Limb (tissue), 2 donors: Measurements from ENCODE around the gene CACNA1B.
"Not testable (repeated sequence)": the region's sequence is repeated elsewhere in the genome, so short reads cannot be mapped to it uniquely, and the experiment has no call there.

Source experiments
- DNase-seq, 2 donors: peaks; one replicate each; pipeline ENCODE4 v3.0.0-alpha.2; 2016; ENCODE audit errors: extremely low spot score in 2 of 2

The CACNA1B gene

DNA sequence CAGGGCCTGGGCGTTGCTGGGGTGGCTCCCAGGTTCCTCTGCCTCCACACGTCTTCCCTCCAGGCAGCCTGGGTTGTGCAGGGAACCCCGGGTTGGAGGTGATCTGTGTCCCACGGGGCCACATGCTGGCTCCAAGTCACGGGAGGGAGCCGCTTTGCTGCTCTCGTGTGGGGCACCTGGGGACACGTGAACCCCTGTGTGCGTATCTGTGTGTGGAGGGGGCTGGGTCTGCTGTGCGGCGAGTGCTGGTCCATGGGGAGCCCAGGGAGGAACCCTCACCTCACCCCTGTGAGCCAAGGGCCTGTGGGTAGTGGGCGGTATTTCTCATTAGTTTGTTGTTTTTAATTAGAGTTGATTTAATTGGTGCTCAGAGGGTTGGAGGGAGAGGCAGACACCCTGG lies 7.5 kb downstream of the CACNA1B start:
- not testable (repeated sequence) for DNase-seq

DNA sequence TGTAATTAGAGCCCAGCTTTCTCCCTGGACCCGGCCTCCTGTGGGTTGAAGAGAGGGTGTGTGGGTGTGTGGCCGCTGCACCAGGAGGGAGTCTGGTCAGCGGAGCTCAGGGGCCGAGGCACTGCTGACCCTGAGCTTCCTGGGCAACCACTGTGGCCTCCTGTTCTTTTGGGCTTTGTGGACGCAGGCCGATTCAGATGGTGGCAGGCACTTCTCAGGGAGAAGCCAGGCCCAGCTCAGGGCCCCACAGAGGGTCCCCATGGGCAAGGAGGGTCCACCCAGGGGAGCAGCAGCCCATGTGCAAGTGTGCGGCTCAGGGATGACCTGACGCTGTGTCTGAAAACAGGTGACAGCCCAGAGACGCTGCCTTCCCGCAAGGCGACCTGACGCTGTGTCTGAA lies 11.0 kb downstream of the CACNA1B start:
- DNase-seq: not testable (repeated sequence)

DNA sequence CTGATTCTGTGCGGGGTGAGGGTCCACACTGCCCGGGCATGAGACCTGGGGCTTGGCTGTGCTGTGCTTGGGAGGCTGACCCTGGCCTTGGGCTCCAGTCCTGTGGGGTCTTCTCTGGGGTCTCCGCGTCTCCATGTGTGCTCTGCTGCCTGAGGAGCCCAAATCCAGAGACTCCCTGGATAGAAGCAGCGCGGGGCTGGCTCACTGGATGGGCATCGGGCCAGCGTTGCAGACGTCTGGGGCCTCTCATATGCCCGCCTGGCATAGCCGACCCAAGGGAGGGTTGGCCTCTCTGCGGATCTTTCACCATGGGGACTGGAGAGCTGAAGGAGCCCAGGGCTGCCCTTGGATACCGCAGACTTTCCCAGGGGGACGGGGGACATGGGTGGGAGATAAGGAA lies 12.4 kb downstream of the CACNA1B start:
- DNase-seq: not testable (repeated sequence)

DNA sequence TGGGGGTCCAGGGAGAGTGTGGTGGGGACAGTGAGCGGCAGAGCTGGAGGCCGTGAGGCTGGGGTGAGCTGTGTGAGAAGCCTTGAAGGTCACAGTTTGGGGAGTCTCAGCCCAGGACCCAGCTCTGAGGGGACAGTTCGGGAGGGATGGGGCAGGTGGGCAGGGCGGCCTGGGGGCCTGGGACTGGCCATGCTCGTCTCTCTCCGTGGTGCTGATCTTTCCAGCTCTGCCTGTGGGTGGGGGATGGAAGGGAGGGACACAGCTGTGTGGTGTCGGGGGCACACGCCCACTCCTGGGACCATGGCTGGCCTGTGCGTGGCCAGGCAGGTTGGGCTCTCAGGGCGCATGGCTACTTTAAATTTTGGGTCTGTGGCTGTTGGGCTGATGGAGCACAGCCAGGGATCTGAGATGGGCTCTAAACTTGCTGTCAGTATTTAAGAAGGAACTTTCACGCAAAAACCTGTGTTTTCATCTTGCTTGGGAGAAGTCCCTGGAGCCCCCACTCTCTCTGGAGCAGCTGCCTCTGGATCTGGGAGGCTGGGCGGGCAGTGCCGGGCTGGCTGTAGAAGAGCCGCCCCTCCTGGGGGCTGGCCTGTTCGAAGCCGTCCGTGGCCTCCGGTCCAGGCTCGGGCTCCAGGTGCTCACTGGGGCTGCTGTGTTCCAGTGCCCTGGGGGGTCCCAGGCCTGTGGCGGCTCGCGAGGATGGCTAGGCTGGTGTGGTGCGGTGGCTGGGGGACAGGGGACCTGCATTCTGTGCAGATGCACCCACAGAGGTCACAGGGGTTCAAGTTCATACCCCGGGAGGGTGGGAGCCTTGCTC lies 13.4 kb downstream of the CACNA1B start:
- DNase-seq: not testable (repeated sequence)

DNA sequence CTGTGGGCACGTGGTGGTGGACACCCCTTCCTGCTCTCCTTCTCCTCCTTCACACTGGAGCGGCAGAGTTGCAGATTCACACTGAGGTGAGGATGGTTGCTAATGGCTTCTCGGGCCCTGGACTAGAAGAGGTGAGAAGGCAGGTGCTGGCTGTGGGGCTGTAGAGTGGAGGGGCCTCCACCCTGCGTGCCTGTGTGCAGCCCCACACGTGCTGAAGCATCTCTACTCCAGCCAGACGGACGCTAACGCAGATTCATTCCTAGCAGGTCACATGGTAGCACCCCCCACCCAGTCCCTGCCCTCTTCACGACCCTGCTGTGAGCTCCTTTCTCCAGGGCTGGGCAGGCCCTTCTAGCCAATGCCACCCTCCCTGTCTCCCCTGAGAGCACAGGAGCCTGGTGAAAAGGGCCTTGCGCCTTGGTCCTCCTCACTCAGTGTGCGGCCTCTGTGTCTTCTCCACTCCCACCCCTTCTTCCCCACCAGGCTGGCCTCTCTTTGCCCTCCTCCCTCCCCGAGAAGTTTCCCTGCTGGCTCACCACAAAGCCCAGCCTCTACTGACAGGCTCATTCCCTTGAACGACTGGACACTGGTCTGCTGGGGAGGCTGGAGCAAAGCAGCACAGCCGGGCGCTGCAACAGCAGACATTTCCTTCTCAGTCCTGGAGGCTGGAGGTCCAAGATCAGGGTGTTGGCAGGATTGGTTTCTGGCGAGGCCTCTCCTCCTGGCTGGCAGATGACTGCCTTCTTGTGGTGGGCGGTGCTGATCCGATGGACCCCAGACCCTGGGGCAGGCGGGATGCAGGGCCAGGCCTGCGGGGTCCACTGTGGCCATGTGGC lies 14.2 kb downstream of the CACNA1B start:
- DNase-seq: no peak

DNA sequence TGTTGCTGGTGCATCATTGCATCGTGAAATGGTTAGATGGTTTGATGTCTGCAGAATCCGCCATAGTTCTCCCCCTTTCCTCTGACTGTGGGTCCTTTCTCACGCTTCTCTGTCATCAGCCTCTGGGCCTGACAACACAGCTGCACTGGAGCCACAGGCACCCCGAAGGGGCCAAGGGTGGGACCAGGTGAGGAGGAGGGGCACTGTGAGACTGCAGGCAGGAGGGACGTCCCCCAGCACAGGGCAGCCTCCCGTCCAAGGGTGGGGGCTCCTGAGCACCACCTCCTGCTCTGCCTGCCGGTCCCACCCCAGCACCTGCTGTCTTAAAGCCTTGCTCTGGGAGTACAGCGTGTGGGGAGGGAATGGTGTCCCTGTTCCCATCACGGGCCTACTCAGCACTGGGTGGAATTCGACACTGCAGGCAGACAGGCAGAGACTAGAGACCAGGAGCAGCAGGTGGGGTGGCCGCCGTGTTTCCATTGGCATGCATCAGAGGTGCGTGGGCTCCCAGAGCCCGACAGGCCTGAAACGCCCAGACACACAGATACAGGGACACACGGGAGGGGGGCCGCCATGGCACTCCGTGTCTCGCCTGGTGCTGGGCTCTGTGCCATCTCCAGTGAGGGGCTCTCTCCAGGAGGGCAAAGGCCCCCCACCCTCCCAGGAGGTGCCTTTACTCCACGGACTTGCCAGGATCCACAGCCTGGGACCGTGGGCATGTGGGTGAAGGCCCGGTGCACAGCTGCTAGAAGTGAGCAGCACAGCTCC lies 15.0 kb downstream of the CACNA1B start:
- no peak for DNase-seq

GRCh38 chr9:137893670-137894069 lies 16.1 kb downstream of the CACNA1B start:
- DNase-seq: no peak

GRCh38 chr9:137899551-137900360 lies 22.2 kb downstream of the CACNA1B start:
- no peak for DNase-seq

DNA sequence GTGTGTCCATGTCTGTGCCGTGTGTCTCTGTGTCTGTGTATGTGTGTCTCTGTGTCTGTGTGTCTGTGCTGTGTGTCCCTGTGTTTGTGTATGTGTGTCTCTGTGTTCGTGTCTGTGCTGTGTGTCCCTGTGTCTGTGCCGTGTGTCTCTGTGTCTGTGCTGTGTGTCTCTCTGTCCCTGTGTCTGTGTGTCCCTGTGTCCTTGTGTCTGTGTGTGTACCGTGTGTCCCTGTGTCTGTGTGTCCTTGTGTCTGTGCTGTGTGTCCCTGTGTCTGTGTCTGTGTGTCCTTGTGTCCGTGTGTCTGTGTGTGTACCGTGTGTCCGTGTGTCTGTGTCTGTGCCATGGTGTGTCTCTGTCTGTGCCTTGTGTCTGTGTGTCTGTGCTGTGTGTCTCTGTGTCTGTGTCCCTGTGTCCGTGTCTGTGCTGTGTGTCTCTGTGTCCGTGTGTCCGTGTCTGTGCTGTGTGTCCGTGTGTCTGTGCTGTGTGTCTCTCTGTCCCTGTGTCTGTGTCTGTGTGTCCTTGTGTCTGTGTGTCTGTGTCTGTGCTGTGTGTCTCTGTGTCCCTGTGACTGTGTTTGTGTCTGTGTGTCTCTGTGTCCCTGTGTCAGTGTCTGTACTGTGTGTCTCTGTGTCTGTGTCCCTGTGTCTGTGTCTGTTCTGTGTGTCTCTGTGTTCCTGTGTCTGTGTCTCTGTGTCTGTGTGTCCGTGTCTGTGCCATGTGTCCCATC lies 23.2 kb downstream of the CACNA1B start:
- no peak for DNase-seq

- DNase-seq: no peak
Observed at GRCh38 chr9:137902646-137903045, 25.1 kb downstream of the CACNA1B start.

DNA sequence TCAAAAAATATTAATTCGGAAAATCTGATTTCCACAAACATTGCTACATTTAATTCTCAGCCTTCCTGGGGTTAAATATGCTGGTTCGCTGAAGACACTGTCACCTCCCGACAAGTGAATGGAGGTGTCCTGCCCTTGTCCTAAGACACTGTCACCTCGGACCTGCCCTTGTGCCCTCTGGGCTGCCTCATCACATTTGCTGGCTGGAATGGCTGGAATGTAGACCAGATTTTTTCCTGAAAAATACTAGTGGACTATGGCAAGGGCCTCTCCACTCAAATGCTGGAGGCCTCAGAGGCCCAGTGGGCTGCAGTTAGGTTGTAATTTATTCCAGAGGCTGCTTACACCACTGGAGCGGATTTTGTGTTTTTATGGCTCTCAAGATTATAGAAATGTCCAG lies 28.2 kb downstream of the CACNA1B start:
- no peak for DNase-seq

- no peak for DNase-seq
Observed at GRCh38 chr9:137907776-137908175, 30.2 kb downstream of the CACNA1B start.

DNA sequence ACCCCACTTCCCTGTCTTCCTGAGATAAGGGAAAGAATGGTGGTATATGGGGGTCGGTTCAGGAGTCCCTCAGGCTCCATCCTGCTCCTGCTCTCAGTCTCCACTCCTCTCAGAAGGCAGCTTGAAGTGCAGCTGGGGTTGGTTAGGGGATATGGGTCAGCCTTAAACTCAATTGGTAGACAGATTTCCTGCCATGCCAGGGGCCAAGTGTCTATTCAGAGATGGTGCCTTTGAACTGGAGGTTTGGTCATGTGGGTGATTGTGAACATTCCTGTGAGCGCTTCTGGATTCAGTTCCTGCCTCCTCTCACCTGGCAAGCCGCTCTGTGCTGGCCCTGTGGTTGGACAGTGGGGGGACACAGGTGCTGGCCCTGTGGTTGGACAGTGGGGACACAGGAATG lies 35.1 kb downstream of the CACNA1B start:
- no peak for DNase-seq

DNA sequence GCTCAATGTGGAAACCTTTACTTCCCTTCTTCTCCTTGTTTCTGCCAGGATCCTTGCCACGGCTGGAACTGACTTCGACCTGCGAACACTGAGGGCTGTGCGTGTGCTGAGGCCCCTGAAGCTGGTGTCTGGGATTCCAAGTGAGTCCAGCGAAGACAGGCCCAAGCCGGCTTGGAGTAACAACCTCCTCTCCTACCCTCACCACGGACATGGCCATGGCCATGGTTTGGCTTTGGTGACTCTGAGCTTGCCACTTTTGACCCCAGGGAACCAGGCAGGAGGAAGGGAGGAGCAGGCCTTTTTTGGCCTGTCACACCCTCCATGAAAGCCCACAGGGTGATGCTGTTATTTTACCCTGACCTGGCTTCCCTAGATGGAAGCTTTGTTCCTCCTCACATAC lies 35.5 kb downstream of the CACNA1B start:
- no peak for DNase-seq

- no peak for DNase-seq
Observed at GRCh38 chr9:137913771-137914767, 36.5 kb downstream of the CACNA1B start.

- no peak for DNase-seq
Observed at GRCh38 chr9:137916540-137916939, 39.0 kb downstream of the CACNA1B start.

- no peak for DNase-seq
Observed at GRCh38 chr9:137917116-137917515, 39.5 kb downstream of the CACNA1B start.

DNA sequence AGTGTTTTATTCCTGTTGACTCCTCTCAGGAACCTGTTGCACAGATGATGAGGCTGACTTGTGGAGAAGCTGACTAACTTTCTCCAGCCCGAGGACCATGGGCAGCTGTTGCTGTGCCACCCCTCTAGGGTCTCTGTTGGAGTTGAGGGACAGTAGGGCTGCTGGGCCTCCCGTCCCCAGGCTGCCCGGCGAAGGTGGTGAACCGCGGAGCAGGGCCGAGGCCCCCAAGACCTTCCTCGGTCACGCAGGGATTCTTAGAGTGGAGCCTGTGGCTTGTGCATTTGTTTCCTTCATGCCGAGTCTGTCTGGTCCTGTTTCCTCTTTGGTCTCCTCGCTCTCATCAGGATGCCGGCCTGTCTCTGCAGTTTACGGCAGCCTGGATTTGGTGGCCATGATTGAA lies 40.2 kb downstream of the CACNA1B start:
- DNase-seq: no peak
